ENCODE results near the gene BCORL1. TPM values are rescaled to one million over a fixed set of nuclear protein-coding genes. Genes with fewer than 3 reads are reported as not detected.
A peak's percentile ranks its signal among the peaks of the same experiment; 100 is the strongest.

BCORL1 gene
- total and polyA plus RNA-seq, 2 donors (not counting 3 experiments of a cell fraction or from before 2014, with no cell fraction given) = 1.8 to 13.1 TPM

DNA sequence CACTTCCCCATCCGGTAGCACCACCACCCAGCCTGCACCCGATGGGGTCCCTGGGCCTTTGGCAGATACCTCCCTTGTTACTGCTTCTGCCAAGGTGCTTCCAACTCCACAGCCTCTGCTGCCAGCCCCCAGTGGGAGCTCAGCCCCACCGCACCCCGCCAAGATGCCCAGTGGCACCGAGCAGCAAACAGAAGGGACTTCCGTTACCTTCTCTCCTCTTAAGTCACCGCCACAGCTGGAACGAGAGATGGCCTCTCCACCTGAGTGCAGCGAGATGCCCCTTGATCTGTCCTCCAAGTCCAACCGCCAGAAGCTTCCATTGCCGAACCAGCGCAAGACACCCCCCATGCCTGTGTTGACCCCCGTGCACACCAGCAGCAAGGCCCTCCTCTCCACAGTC is 31.9 kb downstream of the BCORL1 start:
- Histone ChIP-seq H3K4me2 (ENCODE audit: insufficient read depth, low read length) (no peak overlapping the region), H3K9me1 (replicated peaks; ENCODE audit: control insufficient read depth, extremely low read depth, insufficient read depth, low read length) (no peaks in the 10 kb centered on the region), H3K4me1 (ENCODE audit: control insufficient read depth, extremely low read depth, insufficient read depth, low read length) (no peaks in the 10 kb centered on the region), H3K9me3 (replicated peaks; ENCODE audit: control insufficient read depth, insufficient read depth, low read length) (no peaks in the 10 kb centered on the region), H3K27ac (ENCODE audit: insufficient read depth, low read depth, low read length) (no peak overlapping the region), H3K79me2 (ENCODE audit: control insufficient read depth, insufficient read depth, low read length) (no peaks in the 10 kb centered on the region), H3K9ac (replicated peaks; ENCODE audit: extremely low read depth, insufficient read depth, low read length) (no peak overlapping the region), H3K36me3 (ENCODE audit: control insufficient read depth in 2 of 2, extremely low read depth in 1 of 2, insufficient read depth in 2 of 2, low read length in 2 of 2) (peaks cover 0 to 11% of the 10 kb centered on the region in 2 experiments), H2AFZ (ENCODE audit: low read depth, low read length) (no peak overlapping the region), H3K27me3 (ENCODE audit: control insufficient read depth in 2 of 2, insufficient read depth in 2 of 2, low read length in 2 of 2) (no peaks in the 10 kb centered on the region), H3K4me3 (replicated peaks in 1 of 3; ENCODE audit: insufficient read depth in 1 of 3, low read depth in 1 of 3, low read length in 3 of 3) (no peak overlapping the region), H4K20me1 (replicated peaks; ENCODE audit: control insufficient read depth, extremely low read depth, insufficient read depth, low read length) (no peaks in the 10 kb centered on the region)
- intact Hi-C loops (cut with micrococcal nuclease) = no loop called here
- TF ChIP-seq, protein P1, sequence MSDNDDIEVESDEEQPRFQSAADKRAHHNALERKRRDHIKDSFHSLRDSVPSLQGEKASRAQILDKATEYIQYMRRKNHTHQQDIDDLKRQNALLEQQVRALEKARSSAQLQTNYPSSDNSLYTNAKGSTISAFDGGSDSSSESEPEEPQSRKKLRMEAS (IDR thresholded peaks at IDR 0.05; ENCODE audit: insufficient read depth, insufficient read length) = no peak
- TF ChIP-seq POLR2A (IDR thresholded peaks at IDR 0.05; ENCODE audit: low read depth, low read length) = no peak
- TF ChIP-seq, protein P2, sequence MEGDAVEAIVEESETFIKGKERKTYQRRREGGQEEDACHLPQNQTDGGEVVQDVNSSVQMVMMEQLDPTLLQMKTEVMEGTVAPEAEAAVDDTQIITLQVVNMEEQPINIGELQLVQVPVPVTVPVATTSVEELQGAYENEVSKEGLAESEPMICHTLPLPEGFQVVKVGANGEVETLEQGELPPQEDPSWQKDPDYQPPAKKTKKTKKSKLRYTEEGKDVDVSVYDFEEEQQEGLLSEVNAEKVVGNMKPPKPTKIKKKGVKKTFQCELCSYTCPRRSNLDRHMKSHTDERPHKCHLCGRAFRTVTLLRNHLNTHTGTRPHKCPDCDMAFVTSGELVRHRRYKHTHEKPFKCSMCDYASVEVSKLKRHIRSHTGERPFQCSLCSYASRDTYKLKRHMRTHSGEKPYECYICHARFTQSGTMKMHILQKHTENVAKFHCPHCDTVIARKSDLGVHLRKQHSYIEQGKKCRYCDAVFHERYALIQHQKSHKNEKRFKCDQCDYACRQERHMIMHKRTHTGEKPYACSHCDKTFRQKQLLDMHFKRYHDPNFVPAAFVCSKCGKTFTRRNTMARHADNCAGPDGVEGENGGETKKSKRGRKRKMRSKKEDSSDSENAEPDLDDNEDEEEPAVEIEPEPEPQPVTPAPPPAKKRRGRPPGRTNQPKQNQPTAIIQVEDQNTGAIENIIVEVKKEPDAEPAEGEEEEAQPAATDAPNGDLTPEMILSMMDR (IDR thresholded peaks at IDR 0.05; ENCODE audit: extremely low read depth in 1 of 2, insufficient read depth in 1 of 2, low read depth in 1 of 2, low read length in 2 of 2) = no peak
- ChIA-PET CTCF (no interaction called here), POLR2A (no interaction called here)
- dilution Hi-C loops (cut with MboI; ENCODE audit: extremely low pct_ligation_motif_present, low sequenced_read_pairs) = no loop called here
- FAIRE-seq = no peak
- no peak for DNase-seq (ENCODE audit: low read depth, low spot score)
- no TSS peak for BruUV-seq (replicated peaks)

- dilution Hi-C loops (cut with MboI; ENCODE audit: extremely low pct_ligation_motif_present, low sequenced_read_pairs) = no loop called here
- Histone ChIP-seq H3K9ac (replicated peaks; ENCODE audit: extremely low read depth, insufficient read depth, low read length) (no peak overlapping the region), H3K27ac (ENCODE audit: insufficient read depth, low read depth, low read length) (no peak overlapping the region), H3K4me2 (ENCODE audit: insufficient read depth, low read length) (no peak overlapping the region), H3K79me2 (ENCODE audit: control insufficient read depth, insufficient read depth, low read length) (no peaks in the 10 kb centered on the region), H3K36me3 (ENCODE audit: control insufficient read depth in 2 of 2, extremely low read depth in 1 of 2, insufficient read depth in 2 of 2, low read length in 2 of 2) (peaks cover 0 to 11% of the 10 kb centered on the region in 2 experiments), H3K27me3 (ENCODE audit: control insufficient read depth in 2 of 2, insufficient read depth in 2 of 2, low read length in 2 of 2) (no peaks in the 10 kb centered on the region), H3K9me3 (replicated peaks; ENCODE audit: control insufficient read depth, insufficient read depth, low read length) (no peaks in the 10 kb centered on the region), H3K4me1 (ENCODE audit: control insufficient read depth, extremely low read depth, insufficient read depth, low read length) (no peaks in the 10 kb centered on the region), H3K4me3 (replicated peaks in 1 of 3; ENCODE audit: insufficient read depth in 1 of 3, low read depth in 1 of 3, low read length in 3 of 3) (no peak overlapping the region), H3K9me1 (replicated peaks; ENCODE audit: control insufficient read depth, extremely low read depth, insufficient read depth, low read length) (no peaks in the 10 kb centered on the region), H2AFZ (ENCODE audit: low read depth, low read length) (no peak overlapping the region), H4K20me1 (replicated peaks; ENCODE audit: control insufficient read depth, extremely low read depth, insufficient read depth, low read length) (no peaks in the 10 kb centered on the region)
- TSS peak; percentile 22 for BruUV-seq (replicated peaks)
- DNase-seq (ENCODE audit: low read depth, low spot score) (no peak), FAIRE-seq (no peak)
- TF ChIP-seq, protein P1 (IDR thresholded peaks at IDR 0.05; ENCODE audit: insufficient read depth, insufficient read length) = no peak
- TF ChIP-seq FOS (IDR thresholded peaks at IDR 0.05; ENCODE audit: borderline replicate concordance, insufficient read depth, low read length) = no peak
- TF ChIP-seq POLR2A (IDR thresholded peaks at IDR 0.05; ENCODE audit: low read depth, low read length) = no peak
- TF ChIP-seq POLR2AphosphoS5 (IDR thresholded peaks at IDR 0.05; ENCODE audit: insufficient read depth, low read depth, low read length) = no peak
- TF ChIP-seq MYC (IDR thresholded peaks at IDR 0.05; ENCODE audit: low read depth, low read length) = no peak
- TF ChIP-seq, protein P2 (IDR thresholded peaks at IDR 0.05; ENCODE audit: extremely low read depth in 1 of 2, insufficient read depth in 1 of 2, low read depth in 1 of 2, low read length in 2 of 2) = no peak
- no peak for TF ChIP-seq JUN (IDR thresholded peaks at IDR 0.05; ENCODE audit: borderline replicate concordance, insufficient read depth, insufficient read length, low read depth)
- no peak for TF ChIP-seq EZH2 (IDR thresholded peaks at IDR 0.05; ENCODE audit: borderline replicate concordance, low read depth, low read length, severe bottlenecking)
- no peak for TF ChIP-seq GATA2 (IDR thresholded peaks at IDR 0.05; ENCODE audit: insufficient read depth, insufficient read length, low read depth, low read length)
- CTCF ChIA-PET = no interaction called here
- POLR2A ChIA-PET = no interaction called here
- intact Hi-C loops (cut with micrococcal nuclease) = no loop called here
Measured at GRCh38 chrX:130014770-130015169, 32.3 kb downstream of the BCORL1 start.

Data from endothelial cell of umbilical vein (primary cell).